GM12878 (cell line): ENCODE results near the gene STAG1. TPM values are rescaled to one million over a fixed set of nuclear protein-coding genes. Genes with fewer than 3 reads are reported as not detected.

ENCODE experiments used
- ATAC-seq: fragments of 200-7000 bp; cut with Tn5 transposase; 3 replicates; pipeline ENCODE4 v1.9.1; 2020; ENCODE audit warnings: mild to moderate bottlenecking, moderate library complexity
- BruUV-seq: library from RNA; stranded (reverse); fragments of 400-500 nt; replicated peaks from 2 replicates; lab custom pipeline; 2021; lab: Mats Ljungman, UMichigan
- CTCF ChIA-PET: fragments of 300-600 bp; sonication (Branson Sonifier 250); formaldehyde crosslinking; extraction: SDS; loops from one replicate; lab custom pipeline; 2021; ENCODE audit warnings: inconsistent platforms; lab: Yijun Ruan, JAX
- POLR2A ChIA-PET: fragments of 350-600 bp; formaldehyde crosslinking; extraction: SDS; loops from one replicate; lab custom pipeline; 2021; ENCODE audit warnings: inconsistent platforms; lab: Charles Lee
- RAD21 ChIA-PET: fragments of 300-600 bp; sonication (Branson Sonifier 250); formaldehyde crosslinking; loops from one replicate; lab custom pipeline; 2023; ENCODE audit warnings: antibody characterized with exemption; ENCODE audit not compliant: unreplicated experiment; lab: Charles Lee
- SMC1A ChIA-PET: fragments of 300-600 bp; sonication (Branson Sonifier 250); formaldehyde crosslinking; loops from one replicate; lab custom pipeline; 2023; ENCODE audit not compliant: unreplicated experiment, uncharacterized antibody; lab: Charles Lee
- DNase-seq: peaks from one replicate; pipeline ENCODE4 v3.0.0-alpha.2; 2011; ENCODE audit warnings: low read depth, low spot score
- FAIRE-seq: peaks from 3 replicates; lab custom pipeline; 2011; peaks lifted over from hg19 to GRCh38; lab: Jason Lieb, UNC
- H2AFZ ChIP-seq: 2 replicates; pipeline ENCODE4 v1.6.0; 2011; ENCODE audit warnings: low read depth, low read length, control low read depth; ENCODE audit not compliant: control insufficient read depth
- H3K27ac ChIP-seq: 2 replicates; pipeline ENCODE4 v1.5.1; 2011; ENCODE audit warnings: control low read depth; ENCODE audit not compliant: control insufficient read depth, insufficient read depth
- H3K27me3 ChIP-seq, 2 experiments: replicated peaks in 1 of 2; 2 replicates each; pipeline versions ENCODE4 v1.6.0 to v1.6.1; 2011; ENCODE audit warnings: low read length in 1 of 2; ENCODE audit not compliant: control insufficient read depth in 2 of 2, insufficient read depth in 2 of 2
- H3K36me3 ChIP-seq, 2 experiments: 2 replicates each; pipeline ENCODE4 v1.5.1; 2011; ENCODE audit warnings: low read length in 1 of 2; ENCODE audit not compliant: control insufficient read depth in 2 of 2, insufficient read depth in 2 of 2
- H3K4me1 ChIP-seq: 2 replicates; pipeline ENCODE4 v1.6.1; 2011; ENCODE audit warnings: mild to moderate bottlenecking, low read length, moderate library complexity, mixed read lengths; ENCODE audit not compliant: control insufficient read depth, insufficient read depth
- H3K4me2 ChIP-seq: 2 replicates; pipeline ENCODE4 v1.6.0; 2011; ENCODE audit warnings: control low read depth; ENCODE audit not compliant: control insufficient read depth, insufficient read depth
- H3K4me3 ChIP-seq: fragments of 200-600 bp; sonication (generic); 2 replicates; pipeline ENCODE4 v1.5.1; 2016
- H3K79me2 ChIP-seq: 2 replicates; pipeline ENCODE4 v1.6.0; 2011; ENCODE audit warnings: low read length; ENCODE audit not compliant: control insufficient read depth, insufficient read depth
- H3K9ac ChIP-seq: 2 replicates; pipeline ENCODE4 v1.8.0; 2011; ENCODE audit warnings: low read length, control low read depth, mixed read lengths; ENCODE audit not compliant: control insufficient read depth, insufficient read depth
- H3K9me3 ChIP-seq: replicated peaks from 3 replicates; pipeline ENCODE4 v1.5.1; 2011; ENCODE audit warnings: mild to moderate bottlenecking, low read length; ENCODE audit not compliant: control insufficient read depth, insufficient read depth
- H4K20me1 ChIP-seq: 2 replicates; pipeline ENCODE4 v1.6.0; 2011; ENCODE audit not compliant: control insufficient read depth, insufficient read depth
- ATF3 ChIP-seq: IDR thresholded peaks from 2 replicates; pipeline ENCODE4 v1.6.1; 2011; ENCODE audit warnings: low read depth, mild to moderate bottlenecking, low read length, moderate library complexity, borderline replicate concordance; ENCODE audit errors: extremely low read depth
- CBX5 ChIP-seq: sonication (generic); IDR thresholded peaks from 2 replicates; pipeline ENCODE4 v1.6.1; 2016; ENCODE audit warnings: low read depth, moderate library complexity, mild to moderate bottlenecking, inconsistent platforms
- GABPA ChIP-seq: IDR thresholded peaks from 2 replicates; pipeline ENCODE4 v1.6.1; 2014; ENCODE audit warnings: antibody characterized with exemption, low read depth, mild to moderate bottlenecking, inconsistent platforms
- HCFC1 ChIP-seq: fragments of 150-350 bp; IDR thresholded peaks from 2 replicates; pipeline ENCODE4 v1.6.1; 2014; ENCODE audit warnings: low read length
- KLF5 ChIP-seq: fragments of 450-650 bp; IDR thresholded peaks from 2 replicates; pipeline ENCODE4 v1.6.1; 2014; ENCODE audit warnings: mild to moderate bottlenecking; ENCODE audit not compliant: partially characterized antibody
- MTA3 ChIP-seq: IDR thresholded peaks from 2 replicates; pipeline ENCODE4 v1.6.1; 2012; ENCODE audit warnings: low read length, inconsistent platforms, borderline replicate concordance
- NFYA ChIP-seq: IDR thresholded peaks from 2 replicates; pipeline ENCODE4 v1.6.1; 2011; ENCODE audit warnings: low read depth, mild to moderate bottlenecking, low read length, improper control_type of control experiment, borderline replicate concordance
- PKNOX1 ChIP-seq: fragments of 450-650 bp; IDR thresholded peaks from 2 replicates; pipeline ENCODE4 v1.6.1; 2016; ENCODE audit warnings: mild to moderate bottlenecking
- POLR2A ChIP-seq: IDR thresholded peaks from 2 replicates; pipeline ENCODE4 v1.6.1; 2011; ENCODE audit warnings: low read depth, mild to moderate bottlenecking, low read length
- RBBP5 ChIP-seq: fragments of 200-600 bp; sonication (generic); conservative IDR thresholded peaks from 2 replicates; pipeline ENCODE4 v1.6.1; 2016
- SMAD5 ChIP-seq: IDR thresholded peaks from 2 replicates; pipeline ENCODE4 v1.6.1; 2016; ENCODE audit warnings: antibody characterized with exemption, low read depth
- SPI1 ChIP-seq: IDR thresholded peaks from 2 replicates; pipeline ENCODE4 v1.6.1; 2011; ENCODE audit warnings: low read depth, mild to moderate bottlenecking, low read length, moderate library complexity, borderline replicate concordance; ENCODE audit not compliant: insufficient read depth
- TCF12 ChIP-seq: IDR thresholded peaks from 2 replicates; pipeline ENCODE4 v1.6.1; 2011; ENCODE audit warnings: low read depth, mild to moderate bottlenecking, low read length
- ZNF217 ChIP-seq: fragments of 450-650 bp; IDR thresholded peaks from 2 replicates; pipeline ENCODE4 v1.6.1; 2017; ENCODE audit warnings: antibody characterized with exemption, mild to moderate bottlenecking
- WGBS: methylation state at CpG from one replicate; pipeline ENCODE4 v1.1.6; 2016; ENCODE audit warnings: low lambda C conversion rate; ENCODE audit not compliant: insufficient replicate concordance, insufficient coverage; ENCODE audit errors: missing lambda C conversion rate; 5-methylcytosine and 5-hydroxymethylcytosine counted together
- in situ Hi-C: fragments of 300-500 bp; cut with MboI; formaldehyde crosslinking; loops from 9 replicates; pipeline ENCODE4 v1.14.3; 2018; ENCODE audit warnings: mixed read lengths
- intact Hi-C: fragments of 100-400 bp; cut with micrococcal nuclease; formaldehyde crosslinking; loops from one replicate; pipeline ENCODE4 v1.14.2; 2022; ENCODE audit not compliant: unreplicated experiment
- polyA plus RNA-seq, 11 experiments: library from polyadenylated mRNA; depleted of rRNA in 4 of 11; unstranded in 6 of 11; stranded (reverse) in 5 of 11; fragments of >200 nt; fragmentation: Nextera tagmentation in 4 of 11; fragmentation: Illumina TruSeq in 1 of 11; extraction: Ambion mirVana in 4 of 11; extraction: Trizol in 1 of 11; gene quantifications; 1 replicate in 1 of 11; 2 replicates in 10 of 11; pipeline versions ENCODE4 v1.2.1 to v1.2.3, GENCODE V29; 2011 to 2016; ENCODE audit warnings: inconsistent platforms in 2 of 11, missing spikeins in 2 of 11, low read depth in 1 of 11
- total RNA-seq, 4 experiments: library from RNA; depleted of rRNA in 3 of 4; stranded (reverse); fragments of >200 nt in 3 of 4; fragmentation: Illumina TruSeq in 1 of 4; extraction: Trizol in 1 of 4; gene quantifications; 2 replicates each; pipeline versions ENCODE4 v1.2.1 to v1.2.3, GENCODE V29; 2013 to 2021
- TF ChIP-seq, protein P1 (sequence below): IDR thresholded peaks from 2 replicates; pipeline ENCODE4 v1.6.1; 2011; ENCODE audit warnings: borderline replicate concordance, low read depth, mild to moderate bottlenecking, moderate library complexity, mixed read lengths, low read length; ENCODE audit not compliant: insufficient read depth; ENCODE audit errors: extremely low read length
- TF ChIP-seq, protein P2 (sequence below): IDR thresholded peaks from 2 replicates; pipeline ENCODE4 v1.6.1; 2012; ENCODE audit warnings: low read depth, low read length, improper control_type of control experiment
- TF ChIP-seq, protein P3 (sequence below): fragments of 450-650 bp; IDR thresholded peaks from 2 replicates; pipeline ENCODE4 v1.6.1; 2018; ENCODE audit warnings: mild to moderate bottlenecking, low read depth, moderate library complexity; ENCODE audit not compliant: partially characterized antibody

The STAG1 gene
- total and polyA plus RNA-seq, 10 of the 15 experiments (the other 5 are each of a cell fraction or from before 2014, with no cell fraction given), result 4.4 to 30.1 (median 20.2) TPM

- RAD21 ChIA-PET, result no interaction called here
- intact Hi-C loops, result no loop called here
- DNase-seq, result no peak
- Histone ChIP-seq H3K9me3 (peaks cover 2% of the 10 kb centered on the region; the same call in 1 of the 3 replicates), H2AFZ (no peak overlapping the region), H3K79me2 (peaks cover 26% of the 10 kb centered on the region), H4K20me1 (no peaks in the 10 kb centered on the region)
- no peak for TF ChIP-seq POLR2A
- TF ChIP-seq SMAD5, result no peak
- TF ChIP-seq MTA3, result no peak
- no peak for TF ChIP-seq HCFC1
- TF ChIP-seq ZNF217, result no peak
- TF ChIP-seq SPI1, result no peak
- TF ChIP-seq NFYA, result no peak
- peak; percentile 96 for TF ChIP-seq CBX5
- peak; percentile 26 for TF ChIP-seq KLF5
- TF ChIP-seq, protein P1, sequence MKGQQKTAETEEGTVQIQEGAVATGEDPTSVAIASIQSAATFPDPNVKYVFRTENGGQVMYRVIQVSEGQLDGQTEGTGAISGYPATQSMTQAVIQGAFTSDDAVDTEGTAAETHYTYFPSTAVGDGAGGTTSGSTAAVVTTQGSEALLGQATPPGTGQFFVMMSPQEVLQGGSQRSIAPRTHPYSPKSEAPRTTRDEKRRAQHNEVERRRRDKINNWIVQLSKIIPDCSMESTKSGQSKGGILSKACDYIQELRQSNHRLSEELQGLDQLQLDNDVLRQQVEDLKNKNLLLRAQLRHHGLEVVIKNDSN, result no peak
- peak; percentile 40; the same call in 1 of the 2 replicates for TF ChIP-seq TCF12
- no peak for TF ChIP-seq RBBP5
- TF ChIP-seq, protein P2, sequence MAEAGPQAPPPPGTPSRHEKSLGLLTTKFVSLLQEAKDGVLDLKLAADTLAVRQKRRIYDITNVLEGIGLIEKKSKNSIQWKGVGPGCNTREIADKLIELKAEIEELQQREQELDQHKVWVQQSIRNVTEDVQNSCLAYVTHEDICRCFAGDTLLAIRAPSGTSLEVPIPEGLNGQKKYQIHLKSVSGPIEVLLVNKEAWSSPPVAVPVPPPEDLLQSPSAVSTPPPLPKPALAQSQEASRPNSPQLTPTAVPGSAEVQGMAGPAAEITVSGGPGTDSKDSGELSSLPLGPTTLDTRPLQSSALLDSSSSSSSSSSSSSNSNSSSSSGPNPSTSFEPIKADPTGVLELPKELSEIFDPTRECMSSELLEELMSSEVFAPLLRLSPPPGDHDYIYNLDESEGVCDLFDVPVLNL, result no peak
- TF ChIP-seq ATF3, result no peak
- TF ChIP-seq GABPA, result no peak
- TF ChIP-seq PKNOX1, result peak; percentile 56; the same call in 1 of the 2 replicates
- TF ChIP-seq, protein P3, sequence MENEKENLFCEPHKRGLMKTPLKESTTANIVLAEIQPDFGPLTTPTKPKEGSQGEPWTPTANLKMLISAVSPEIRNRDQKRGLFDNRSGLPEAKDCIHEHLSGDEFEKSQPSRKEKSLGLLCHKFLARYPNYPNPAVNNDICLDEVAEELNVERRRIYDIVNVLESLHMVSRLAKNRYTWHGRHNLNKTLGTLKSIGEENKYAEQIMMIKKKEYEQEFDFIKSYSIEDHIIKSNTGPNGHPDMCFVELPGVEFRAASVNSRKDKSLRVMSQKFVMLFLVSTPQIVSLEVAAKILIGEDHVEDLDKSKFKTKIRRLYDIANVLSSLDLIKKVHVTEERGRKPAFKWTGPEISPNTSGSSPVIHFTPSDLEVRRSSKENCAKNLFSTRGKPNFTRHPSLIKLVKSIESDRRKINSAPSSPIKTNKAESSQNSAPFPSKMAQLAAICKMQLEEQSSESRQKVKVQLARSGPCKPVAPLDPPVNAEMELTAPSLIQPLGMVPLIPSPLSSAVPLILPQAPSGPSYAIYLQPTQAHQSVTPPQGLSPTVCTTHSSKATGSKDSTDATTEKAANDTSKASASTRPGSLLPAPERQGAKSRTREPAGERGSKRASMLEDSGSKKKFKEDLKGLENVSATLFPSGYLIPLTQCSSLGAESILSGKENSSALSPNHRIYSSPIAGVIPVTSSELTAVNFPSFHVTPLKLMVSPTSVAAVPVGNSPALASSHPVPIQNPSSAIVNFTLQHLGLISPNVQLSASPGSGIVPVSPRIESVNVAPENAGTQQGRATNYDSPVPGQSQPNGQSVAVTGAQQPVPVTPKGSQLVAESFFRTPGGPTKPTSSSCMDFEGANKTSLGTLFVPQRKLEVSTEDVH, result no peak
- TF ChIP-seq, all 136 proteins: peak for 4
- Histone ChIP-seq H3K4me2 (no peak overlapping the region), H3K36me3 (no peaks in the 10 kb centered on the region), H3K27me3 (no peaks in the 10 kb centered on the region), H3K4me3 (no peak overlapping the region), H3K9ac (no peak overlapping the region), H3K4me1 (no peaks in the 10 kb centered on the region), H3K27ac (no peak overlapping the region)
- no TSS peak for BruUV-seq
- ChIA-PET POLR2A (interaction anchor here (0.9 kb wide), 1 partner anchor 19 kb away, joined by 3 read pairs; no protein-coding TSS in a partner anchor), SMC1A (interaction anchor here (0.8 to 1.4 kb wide), 3 partner anchors 9 to 22 kb away, joined by 4 to 8 read pairs (median 4); no protein-coding TSS in a partner anchor), CTCF (interaction anchor here (1.1 to 1.3 kb wide), 2 partner anchors 9 to 21 kb away, joined by 3 to 4 read pairs; no protein-coding TSS in a partner anchor)
- in situ Hi-C loops, result no loop called here
- peak; percentile 31; the same call in 1 of the 3 replicates for ATAC-seq
- FAIRE-seq, result no peak
- 93% methylated on average over 1 of the region's 1 CpG for WGBS
Observed at GRCh38 chr3:136685882-136686281, 66.3 kb downstream of the STAG1 start.
